Fibroblast of skin of scalp (primary cell): ENCODE results near the gene RAMAC.
"Not testable (repeated sequence)": the region's sequence is repeated elsewhere in the genome, so short reads cannot be mapped to it uniquely, and the experiment has no call there.

Experiments
- DNase-seq: peaks from one replicate; pipeline ENCODE4 v3.0.0-alpha.2; 2013

Gene RAMAC

DNA sequence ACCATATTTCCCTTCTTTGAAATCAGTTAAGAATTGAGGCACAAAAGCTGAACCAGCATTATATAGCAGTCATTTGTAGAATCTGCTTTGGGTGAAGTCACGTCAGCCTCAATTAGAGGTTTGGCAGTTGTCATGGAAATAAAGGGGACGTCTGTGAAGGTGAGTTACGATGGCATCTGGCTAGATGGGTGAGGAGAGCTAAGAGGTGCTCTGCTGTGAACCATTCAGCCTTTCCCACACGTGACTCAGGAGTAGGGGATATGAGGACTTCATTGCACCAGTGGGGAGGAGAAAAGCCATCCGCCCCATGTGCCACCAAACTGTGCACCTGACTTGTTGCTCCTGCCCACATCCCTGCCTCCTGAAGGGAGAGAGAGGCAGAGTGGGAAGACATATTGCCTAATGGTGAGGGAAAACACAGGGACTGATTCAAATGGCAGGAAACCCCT, 28.2 kb downstream of the RAMAC start:
- DNase-seq: no peak

DNA sequence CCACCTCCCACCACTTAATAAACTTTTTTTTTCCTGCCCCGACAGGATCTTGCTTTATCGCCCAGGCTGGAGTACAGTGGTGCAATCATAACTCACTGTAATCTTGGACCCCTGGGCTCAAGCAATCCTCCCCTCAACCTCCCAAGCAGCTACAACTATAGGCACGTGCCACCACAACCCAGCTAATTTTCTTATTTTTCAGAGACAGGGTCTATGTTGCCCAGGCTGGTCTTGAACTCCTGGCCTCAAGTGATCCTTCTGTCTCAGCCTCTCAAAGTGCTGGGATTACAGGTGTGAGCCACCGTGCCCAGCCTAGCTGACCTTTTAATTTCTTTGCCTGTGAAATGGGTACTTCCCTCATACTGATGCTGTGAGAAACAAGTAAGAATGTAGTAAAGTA, 29.4 kb downstream of the RAMAC start:
- DNase-seq: no peak

DNA sequence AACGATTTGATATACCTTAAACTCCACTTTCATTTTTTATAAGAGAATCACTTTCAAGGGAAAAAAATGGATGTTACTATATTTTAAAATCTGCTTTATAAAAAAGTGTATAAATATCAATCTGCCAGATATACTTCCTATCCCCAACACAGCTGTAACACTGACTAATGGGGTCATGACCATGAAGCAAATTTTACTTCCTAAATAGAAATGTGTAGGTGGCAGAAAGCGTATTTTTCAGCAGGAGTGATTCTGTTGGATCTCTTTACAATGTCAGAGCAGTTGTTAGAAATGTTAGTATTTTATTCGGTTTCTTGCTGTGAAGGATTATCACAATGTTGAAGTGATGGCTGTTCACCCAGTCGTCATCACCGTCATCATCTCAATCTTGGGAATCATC, 30.9 kb downstream of the RAMAC start:
- DNase-seq: no peak

DNA sequence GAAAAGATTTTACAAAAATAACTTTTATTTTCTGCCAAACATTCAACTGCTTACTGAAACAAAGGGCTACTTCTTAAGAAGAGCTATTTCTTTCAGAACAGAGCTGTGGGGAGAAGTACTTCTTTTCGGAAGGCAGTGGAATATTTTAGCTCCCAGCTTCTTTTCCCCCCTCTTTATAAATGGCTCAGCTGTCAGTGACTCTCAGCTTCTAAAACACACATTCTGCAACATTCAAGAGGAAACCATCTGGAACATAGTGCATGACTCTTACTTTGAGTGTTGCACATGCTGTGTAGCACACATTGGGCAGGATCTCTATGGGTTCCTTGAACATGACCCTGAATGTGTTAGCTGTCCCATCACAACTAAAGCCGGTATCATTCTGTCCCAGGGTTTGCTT, 32.4 kb downstream of the RAMAC start:
- no peak for DNase-seq

DNA sequence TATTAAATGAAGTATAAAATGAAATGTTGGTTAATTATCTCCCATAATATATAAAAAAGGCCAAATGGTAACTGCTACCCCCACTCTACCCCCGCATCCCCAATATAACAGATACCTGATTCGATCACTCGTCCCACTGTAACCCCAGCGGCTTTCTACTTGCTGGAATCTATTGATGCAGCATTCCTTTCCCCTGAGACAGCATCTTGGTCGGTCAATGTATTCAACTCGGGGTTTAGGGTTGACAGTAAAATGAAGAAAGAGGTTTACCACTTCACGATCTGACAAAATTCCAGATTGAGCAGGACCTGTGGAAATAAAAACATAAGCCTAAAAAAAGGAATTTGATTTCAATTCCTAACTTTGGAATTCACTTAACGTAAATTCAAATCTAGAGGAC, 44.0 kb downstream of the RAMAC start:
- peak; percentile 35 for DNase-seq

DNA sequence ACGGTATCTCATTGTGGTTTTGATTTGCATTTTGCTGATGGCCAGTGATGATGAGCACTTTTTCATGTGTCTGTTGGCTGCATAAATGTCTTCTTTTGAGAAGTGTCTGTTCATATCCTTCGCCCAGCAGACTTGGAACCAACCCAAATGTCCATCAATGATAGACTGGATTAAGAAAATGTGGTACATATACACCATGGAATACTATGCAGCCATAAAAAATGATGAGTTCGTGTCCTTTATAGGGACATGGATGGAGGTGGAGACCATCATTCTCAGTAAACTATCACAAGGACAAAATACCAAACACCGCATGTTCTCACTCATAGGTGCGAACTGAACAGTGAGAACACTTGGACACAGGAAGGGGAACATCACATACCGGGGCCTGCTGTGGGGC, 45.2 kb downstream of the RAMAC start:
- DNase-seq: not testable (repeated sequence)

DNA sequence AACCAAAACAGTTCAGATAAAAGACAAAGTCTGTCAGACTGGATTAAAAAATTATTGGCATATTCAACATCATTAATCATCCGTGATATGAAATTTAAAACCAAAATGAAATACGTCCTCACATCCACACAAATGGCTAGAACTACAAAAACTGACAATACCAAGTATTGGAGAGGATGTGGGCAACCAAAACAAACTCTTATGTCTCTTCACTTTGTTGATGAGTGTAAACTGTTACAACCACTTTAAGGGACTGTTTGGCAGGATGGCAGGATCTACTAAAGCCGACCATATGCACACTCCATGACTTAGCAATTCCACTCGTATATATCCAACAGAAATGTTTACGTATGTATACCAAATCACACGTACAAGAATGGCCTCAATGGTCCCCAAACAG, 50.2 kb downstream of the RAMAC start:
- DNase-seq: no peak

DNA sequence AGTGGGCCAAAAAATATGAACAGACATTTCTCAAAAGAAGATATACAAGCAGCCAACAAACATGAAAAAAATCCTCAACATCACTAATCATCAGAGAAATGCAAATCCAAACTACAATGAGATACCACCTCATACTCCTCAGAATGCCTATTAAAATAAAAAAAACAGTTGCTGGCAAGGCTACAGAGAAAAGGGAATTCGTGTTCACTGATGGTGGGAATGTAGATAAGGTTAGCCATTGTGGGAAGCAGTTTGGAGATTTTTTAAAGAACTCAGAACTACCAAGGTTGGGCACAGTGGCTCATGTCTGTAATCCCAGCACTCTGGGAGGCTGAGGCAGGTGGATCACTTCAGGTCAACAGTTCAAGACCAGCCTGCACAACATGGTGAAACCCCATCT, 53.2 kb downstream of the RAMAC start:
- DNase-seq: no peak
